ENCODE data around the gene SMYD3.

The SMYD3 gene

DNA sequence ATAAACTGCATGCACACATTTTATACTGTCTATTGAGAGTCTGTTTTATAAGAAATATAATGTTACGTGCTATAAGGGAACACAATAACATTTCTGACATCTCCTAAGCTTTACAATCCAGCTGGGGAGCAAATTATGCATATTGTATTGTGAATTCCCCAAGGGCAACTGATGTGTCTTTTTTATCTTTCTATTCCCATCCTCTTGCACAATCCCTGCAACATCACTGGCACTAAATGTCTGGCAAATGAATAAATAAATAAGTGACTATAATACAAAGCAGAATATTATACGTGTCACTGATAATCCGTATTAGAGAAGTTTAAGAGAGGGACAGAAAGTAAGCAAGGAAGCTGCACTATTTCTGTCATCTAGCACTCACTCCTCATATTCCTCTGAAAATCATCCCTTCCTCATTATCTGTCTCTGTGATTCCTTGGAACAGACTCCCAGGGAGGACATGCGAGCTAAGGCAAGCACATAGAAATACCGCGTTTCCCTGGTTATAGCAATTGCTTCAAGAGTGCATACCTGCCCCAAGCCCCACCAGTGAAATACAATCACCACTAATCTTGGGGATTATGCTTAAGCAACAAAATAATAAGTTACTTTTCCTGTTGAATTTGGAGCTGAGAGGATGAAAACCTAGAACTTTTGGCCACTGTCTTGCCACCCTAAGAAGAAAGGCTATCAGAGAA is 205.4 kb downstream of the SMYD3 start:
- Histone ChIP-seq H3K27ac (no peak overlapping the region), H3K4me3 (ENCODE audit: low read depth, low read length) (no peak overlapping the region), H3K36me3 (replicated peaks) (no peaks in the 10 kb centered on the region), H3K27me3 (replicated peaks) (no peaks in the 10 kb centered on the region)
- in situ Hi-C loops (cut with HindIII; ENCODE audit: low pct_ligation_motif_present, low sequenced_read_pairs) = no loop called here
- no peak for DNase-seq
- no peak for TF ChIP-seq CTCF (IDR thresholded peaks at IDR 0.05; ENCODE audit: low read depth, low read length, missing control alignments)

GRCh38 chr1:246300626-246301549 is 206.2 kb downstream of the SMYD3 start:
- no peaks in the 10 kb centered on the region for H3K36me3 ChIP-seq (replicated peaks)
- no peak overlapping the region for H3K27ac ChIP-seq
- in situ Hi-C loops (cut with HindIII; ENCODE audit: low pct_ligation_motif_present, low sequenced_read_pairs) = no loop called here
- no peak overlapping the region for H3K4me3 ChIP-seq (ENCODE audit: low read depth, low read length)
- DNase-seq = no peak
- H3K27me3 ChIP-seq (replicated peaks) = no peaks in the 10 kb centered on the region
- TF ChIP-seq CTCF (IDR thresholded peaks at IDR 0.05; ENCODE audit: low read depth, low read length, missing control alignments) = no peak

DNA sequence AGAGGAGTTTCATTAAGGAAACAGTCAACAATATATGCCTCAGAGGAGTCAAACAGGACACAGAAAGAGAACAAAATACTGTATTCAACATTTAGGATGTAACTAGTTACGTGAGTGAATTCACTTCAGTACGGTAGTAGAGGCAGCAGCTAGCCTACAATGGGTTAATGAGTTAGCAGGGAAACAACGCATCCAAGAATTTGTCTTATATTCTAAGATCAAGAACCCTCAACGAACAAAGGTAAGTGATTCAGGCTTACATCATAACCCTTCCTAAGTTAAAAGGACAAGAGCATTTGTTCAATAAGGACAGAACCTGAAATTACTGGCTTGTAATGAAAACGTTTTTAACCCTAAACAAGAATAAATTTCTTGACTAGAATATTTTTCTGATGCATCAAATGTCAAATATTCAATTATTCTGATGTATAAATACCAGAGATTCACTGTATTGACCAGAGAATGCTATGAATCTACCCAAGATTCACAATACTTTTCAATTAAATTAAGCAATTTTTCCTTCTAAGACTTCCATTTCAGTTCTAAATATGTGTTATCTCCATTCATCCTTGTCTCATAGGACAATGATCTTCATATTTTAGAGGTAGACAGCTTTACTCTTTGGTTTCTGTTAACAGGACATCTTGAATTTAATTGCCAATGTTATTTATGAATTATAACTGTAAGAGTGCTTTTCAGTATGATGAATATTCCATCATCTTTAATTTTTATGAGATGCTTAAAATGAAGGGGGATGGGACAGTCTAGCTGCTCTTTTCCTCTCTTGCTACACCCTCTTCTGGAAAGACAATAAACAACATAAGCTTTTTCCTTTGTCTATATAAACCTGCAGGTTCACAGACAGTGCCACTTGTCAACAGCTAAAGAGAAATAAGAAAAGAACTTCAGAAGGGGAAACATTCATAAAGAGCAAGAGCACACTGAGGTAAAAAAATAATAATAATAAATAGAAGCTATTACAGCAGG is 209.5 kb downstream of the SMYD3 start:
- TF ChIP-seq CTCF (IDR thresholded peaks at IDR 0.05; ENCODE audit: low read depth, low read length, missing control alignments) = no peak
- in situ Hi-C loops (cut with HindIII; ENCODE audit: low pct_ligation_motif_present, low sequenced_read_pairs) = no loop called here
- Histone ChIP-seq H3K4me3 (ENCODE audit: low read depth, low read length) (no peak overlapping the region), H3K36me3 (replicated peaks) (no peaks in the 10 kb centered on the region), H3K27ac (no peak overlapping the region), H3K27me3 (replicated peaks) (no peaks in the 10 kb centered on the region)
- DNase-seq = no peak

GRCh38 chr1:246295968-246296367 is 211.1 kb downstream of the SMYD3 start:
- TF ChIP-seq CTCF (IDR thresholded peaks at IDR 0.05; ENCODE audit: low read depth, low read length, missing control alignments) = no peak
- H3K27me3 ChIP-seq (replicated peaks) = no peaks in the 10 kb centered on the region
- in situ Hi-C loops (cut with HindIII; ENCODE audit: low pct_ligation_motif_present, low sequenced_read_pairs) = no loop called here
- H3K36me3 ChIP-seq (replicated peaks) = no peaks in the 10 kb centered on the region
- no peak overlapping the region for H3K4me3 ChIP-seq (ENCODE audit: low read depth, low read length)
- DNase-seq = peak; percentile 21
- no peak overlapping the region for H3K27ac ChIP-seq

DNA sequence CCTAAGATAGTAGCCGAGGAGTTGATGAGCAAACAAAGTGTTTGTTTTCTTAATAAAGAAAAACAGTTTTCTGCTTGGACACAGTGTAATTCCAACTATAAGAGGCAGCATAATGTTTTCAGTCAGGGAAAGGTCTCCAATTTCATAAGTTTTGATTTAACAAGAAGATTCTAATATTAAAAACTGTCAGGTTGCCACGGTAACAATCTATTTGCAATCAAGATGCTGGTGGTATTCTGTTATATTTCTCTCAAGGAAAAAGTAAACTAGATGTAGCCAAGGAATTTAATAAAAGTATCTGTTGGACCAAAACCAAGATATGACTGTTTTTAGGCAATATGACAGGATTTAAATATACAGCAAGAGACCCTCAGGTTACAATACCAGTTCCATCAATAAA is 211.7 kb downstream of the SMYD3 start:
- no peaks in the 10 kb centered on the region for H3K27me3 ChIP-seq (replicated peaks)
- no peak for DNase-seq
- no peak for TF ChIP-seq CTCF (IDR thresholded peaks at IDR 0.05; ENCODE audit: low read depth, low read length, missing control alignments)
- H3K4me3 ChIP-seq (ENCODE audit: low read depth, low read length) = no peak overlapping the region
- H3K27ac ChIP-seq = no peak overlapping the region
- H3K36me3 ChIP-seq (replicated peaks) = no peaks in the 10 kb centered on the region
- in situ Hi-C loops (cut with HindIII; ENCODE audit: low pct_ligation_motif_present, low sequenced_read_pairs) = no loop called here
